GM13977 (cell line): Measurements from ENCODE around the gene RHOG.

Source experiments
- DNase-seq: peaks from one replicate; pipeline ENCODE4 v3.0.0; 2012; ENCODE audit warnings: low spot score
- in situ Hi-C: fragments of 300-500 bp; cut with MboI; formaldehyde crosslinking; loops from one replicate; pipeline ENCODE4 v1.12.0; 2022; ENCODE audit warnings: low sequenced_read_pairs, low pct_unique_long_range_greater_than_20kb, mixed read lengths, inconsistent platforms; ENCODE audit not compliant: unreplicated experiment
- TF ChIP-seq, protein P1 (sequence below): IDR thresholded peaks from 2 replicates; pipeline ENCODE4 v1.5.1; 2012; ENCODE audit warnings: mild to moderate bottlenecking, control low read depth; ENCODE audit not compliant: insufficient read depth; ENCODE audit errors: extremely low read depth, missing control alignments

Gene RHOG

DNA sequence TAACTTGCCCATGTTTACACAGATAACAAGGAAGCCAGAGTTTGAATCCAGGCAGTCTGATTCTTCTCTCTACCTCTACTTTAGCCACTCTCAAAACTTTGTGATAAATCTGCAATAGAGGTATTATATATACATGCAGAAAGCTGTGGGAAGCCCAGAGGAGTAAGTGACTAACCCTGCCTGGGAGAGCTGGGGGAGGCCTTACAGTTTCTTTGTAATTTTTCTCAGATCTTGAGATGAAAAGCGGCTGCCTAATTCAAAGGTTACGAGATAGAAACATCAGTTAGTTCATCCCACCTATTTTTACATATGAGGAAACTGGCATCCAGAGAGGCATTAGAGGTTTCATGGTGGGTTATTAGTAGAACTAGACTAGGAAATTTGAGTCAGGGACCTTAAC is 19.6 kb upstream of the RHOG start:
- TF ChIP-seq, protein P1, sequence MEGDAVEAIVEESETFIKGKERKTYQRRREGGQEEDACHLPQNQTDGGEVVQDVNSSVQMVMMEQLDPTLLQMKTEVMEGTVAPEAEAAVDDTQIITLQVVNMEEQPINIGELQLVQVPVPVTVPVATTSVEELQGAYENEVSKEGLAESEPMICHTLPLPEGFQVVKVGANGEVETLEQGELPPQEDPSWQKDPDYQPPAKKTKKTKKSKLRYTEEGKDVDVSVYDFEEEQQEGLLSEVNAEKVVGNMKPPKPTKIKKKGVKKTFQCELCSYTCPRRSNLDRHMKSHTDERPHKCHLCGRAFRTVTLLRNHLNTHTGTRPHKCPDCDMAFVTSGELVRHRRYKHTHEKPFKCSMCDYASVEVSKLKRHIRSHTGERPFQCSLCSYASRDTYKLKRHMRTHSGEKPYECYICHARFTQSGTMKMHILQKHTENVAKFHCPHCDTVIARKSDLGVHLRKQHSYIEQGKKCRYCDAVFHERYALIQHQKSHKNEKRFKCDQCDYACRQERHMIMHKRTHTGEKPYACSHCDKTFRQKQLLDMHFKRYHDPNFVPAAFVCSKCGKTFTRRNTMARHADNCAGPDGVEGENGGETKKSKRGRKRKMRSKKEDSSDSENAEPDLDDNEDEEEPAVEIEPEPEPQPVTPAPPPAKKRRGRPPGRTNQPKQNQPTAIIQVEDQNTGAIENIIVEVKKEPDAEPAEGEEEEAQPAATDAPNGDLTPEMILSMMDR, result no peak
- in situ Hi-C loops, result no loop called here
- DNase-seq, result no peak

DNA sequence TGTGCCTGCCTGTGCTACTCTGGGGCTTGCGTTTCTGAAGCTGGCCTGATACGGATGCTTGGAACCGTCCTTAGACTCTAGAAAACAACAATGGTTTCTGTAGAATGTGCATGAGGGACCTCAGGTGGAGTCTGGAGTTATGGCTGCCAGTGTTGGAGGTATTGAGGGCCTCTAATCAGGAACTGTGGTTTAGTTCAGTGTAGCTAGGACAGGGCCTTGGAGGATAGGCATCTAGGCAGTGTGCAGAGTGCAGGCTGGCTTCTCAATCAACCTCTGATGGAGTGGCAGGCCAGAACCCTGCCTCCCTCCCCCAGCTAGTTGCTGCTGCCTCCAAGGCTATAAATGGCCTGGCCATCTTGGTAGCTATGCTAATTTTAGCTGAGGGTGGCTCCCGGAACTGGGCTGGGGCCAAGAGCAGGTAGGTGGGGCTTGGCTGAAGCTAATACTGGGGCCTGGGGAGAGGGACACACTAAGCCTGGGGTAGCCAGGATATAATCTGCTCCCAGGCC is 18.7 kb upstream of the RHOG start:
- peak; percentile 63 for DNase-seq
- in situ Hi-C loops, result loop anchor here (10.0 kb wide), 1 partner anchor 105 kb away; no protein-coding TSS in a partner anchor
- TF ChIP-seq, protein P1, result no peak

DNA sequence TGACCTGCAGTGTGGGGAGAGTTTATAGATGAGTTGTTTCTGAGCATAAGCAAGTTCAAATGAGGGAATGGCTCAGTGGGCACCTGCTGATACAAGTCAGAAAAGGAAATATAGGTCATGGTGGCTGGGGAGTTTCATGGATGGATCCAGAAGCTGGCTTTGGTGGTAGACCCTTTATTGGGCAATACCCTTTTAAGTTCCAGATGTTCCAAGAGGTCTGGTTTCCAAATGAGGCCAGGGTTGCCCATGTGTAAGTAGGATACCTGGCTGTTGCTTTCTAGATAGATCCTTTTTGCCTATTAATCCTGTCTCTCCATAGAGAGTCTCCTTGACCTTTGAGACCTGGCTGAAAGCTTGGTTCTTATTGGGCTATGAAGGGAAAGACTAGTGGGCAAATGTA is 16.9 kb upstream of the RHOG start:
- in situ Hi-C loops, result loop anchor here (10.0 kb wide), 1 partner anchor 107 kb away; no protein-coding TSS in a partner anchor
- DNase-seq, result no peak
- TF ChIP-seq, protein P1, result no peak

DNA sequence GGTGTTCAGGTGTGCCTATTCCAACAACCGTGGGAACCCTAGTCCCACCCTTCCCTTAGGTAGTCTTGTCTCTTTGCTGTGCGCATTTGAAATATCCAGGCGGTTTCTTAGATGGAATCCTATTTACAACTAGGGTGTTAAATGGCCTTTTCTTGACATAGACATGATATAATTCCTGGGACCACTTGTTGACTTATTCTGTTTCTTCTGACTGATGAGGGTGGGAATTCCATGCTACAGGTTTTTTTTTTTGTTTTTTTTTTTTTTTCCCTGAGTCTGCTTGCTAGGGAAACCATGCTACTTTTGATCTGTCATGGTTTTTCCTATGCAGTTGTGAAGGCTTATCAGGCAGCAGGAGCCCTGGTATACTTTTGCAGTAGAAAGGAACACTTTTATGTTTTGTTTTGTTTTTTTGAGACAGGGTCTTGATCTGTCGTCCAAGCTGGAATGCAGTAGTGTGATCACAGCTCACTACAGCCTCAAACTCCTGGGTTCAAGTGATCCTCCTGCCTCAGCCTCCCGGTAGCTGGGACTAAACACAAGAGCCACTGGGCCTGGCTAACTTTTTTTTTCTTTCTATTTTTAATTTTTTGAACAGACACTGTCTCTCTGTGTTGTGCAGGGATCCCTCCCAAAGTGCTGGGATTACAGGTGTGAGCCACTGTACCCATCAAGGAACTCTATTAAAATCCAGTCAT is 16.2 kb upstream of the RHOG start:
- in situ Hi-C loops, result loop anchor here (10.0 kb wide), 1 partner anchor 108 kb away; no protein-coding TSS in a partner anchor
- no peak for DNase-seq
- TF ChIP-seq, protein P1, result no peak

DNA sequence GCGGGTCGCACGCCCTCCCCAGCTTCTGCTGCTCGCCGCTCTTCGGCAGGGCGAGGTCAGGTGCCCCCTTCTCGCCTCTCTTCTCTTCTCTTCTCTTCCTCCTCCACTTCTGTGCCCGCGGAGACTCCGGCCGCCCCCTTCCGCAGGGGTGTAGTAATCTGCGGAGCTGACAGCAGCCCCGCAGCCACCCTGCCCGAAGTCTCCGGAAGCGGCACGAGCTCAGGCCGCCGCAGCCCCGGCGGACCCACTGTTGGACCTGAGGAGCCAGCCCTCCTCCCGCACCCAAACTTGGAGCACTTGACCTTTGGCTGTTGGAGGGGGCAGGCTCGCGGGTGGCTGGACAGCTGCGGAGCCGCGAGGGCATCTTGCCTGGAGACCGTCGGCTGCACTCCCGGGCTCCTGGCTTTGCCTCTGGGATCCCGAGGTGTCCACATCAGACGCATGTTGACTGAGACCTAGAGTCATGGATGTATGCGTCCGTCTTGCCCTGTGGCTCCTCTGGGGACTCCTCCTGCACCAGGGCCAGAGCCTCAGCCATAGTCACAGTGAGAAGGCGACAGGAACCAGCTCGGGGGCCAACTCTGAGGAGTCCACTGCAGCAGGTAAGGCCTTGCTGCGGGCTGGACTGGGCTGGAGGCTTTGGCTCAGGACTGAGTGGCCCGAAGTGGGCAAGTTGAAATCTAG is 15.2 kb upstream of the RHOG start:
- TF ChIP-seq, protein P1, result no peak
- in situ Hi-C loops, result loop anchor here (10.0 kb wide), 1 partner anchor 109 kb away; no protein-coding TSS in a partner anchor
- no peak for DNase-seq

DNA sequence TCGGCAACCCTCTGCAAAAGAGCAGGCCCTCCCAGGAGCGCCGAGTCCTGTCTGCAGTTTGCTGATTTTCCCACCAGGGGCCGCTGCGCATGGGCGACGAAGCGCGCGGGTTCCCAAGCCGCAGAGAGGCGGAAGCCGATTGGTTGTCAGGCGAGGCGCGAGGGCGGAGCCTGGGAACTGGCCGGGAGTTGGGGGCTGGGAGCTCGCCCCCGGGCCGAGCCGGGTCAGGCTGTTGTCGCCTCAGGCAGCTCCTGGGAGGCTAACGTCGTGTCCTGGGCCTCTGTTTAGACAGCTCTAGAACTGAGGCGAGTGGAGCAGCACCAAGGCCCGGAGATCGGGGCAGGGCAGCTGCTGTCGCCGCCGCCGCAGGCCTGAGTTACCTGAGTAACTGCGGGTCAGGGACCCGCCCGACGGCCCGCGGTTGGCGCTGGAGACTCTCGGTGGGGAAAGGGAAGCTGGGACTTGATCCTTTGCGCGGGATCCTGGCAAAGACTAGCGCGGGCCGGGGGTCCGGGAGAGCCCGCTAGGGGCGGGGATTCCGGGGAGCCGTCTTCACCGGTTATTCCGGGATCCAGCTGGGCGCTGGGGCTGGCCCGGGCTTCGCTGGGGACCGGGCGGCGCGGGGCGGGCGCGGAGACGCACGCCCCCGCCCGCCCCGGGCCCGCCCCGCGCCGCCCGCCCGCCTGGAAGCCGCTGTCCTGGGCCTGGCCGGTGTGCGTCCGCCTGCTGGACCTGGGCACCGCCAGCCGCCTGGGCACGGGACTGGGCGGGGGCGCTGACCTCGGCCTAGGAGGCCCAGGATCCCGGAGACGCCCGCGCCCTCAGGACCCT is 14.4 kb upstream of the RHOG start, which contains the start of gene STIM1:
STIM1 (plus strand) TSS at position 688 of the 831 bp plus-strand sequence. CDS start 607 bp downstream, outside the sequence.
- in situ Hi-C loops, result loop anchor here (10.0 kb wide), 1 partner anchor 110 kb away; no protein-coding TSS in a partner anchor
- DNase-seq, result peak; percentile 94
- TF ChIP-seq, protein P1, result peak; percentile 95
